HG02678 (cell line): Measurements from ENCODE around the gene GALNT18.

ENCODE experiments used
- ATAC-seq: cut with Tn5 transposase; IDR thresholded peaks from one replicate; pipeline ENCODE4 v1.9.1; 2021; ENCODE audit warnings: mild to moderate bottlenecking, moderate library complexity; ENCODE audit not compliant: unreplicated experiment

The GALNT18 gene

GRCh38 chr11:11621573-11622339, at the start of gene GALNT18:
Gene GALNT18, minus strand, starts transcription at chr11:11622005.
- ATAC-seq: peak; percentile 97

GRCh38 chr11:11670574-11670973, 48.8 kb upstream of the GALNT18 start:
- ATAC-seq: no peak

- no peak for ATAC-seq
Observed at GRCh38 chr11:11669233-11669846, 47.5 kb upstream of the GALNT18 start.

- ATAC-seq: no peak
Observed at GRCh38 chr11:11668781-11669180, 47.0 kb upstream of the GALNT18 start.

GRCh38 chr11:11668274-11668673, 46.5 kb upstream of the GALNT18 start:
- no peak for ATAC-seq

- ATAC-seq: no peak
Observed at GRCh38 chr11:11667056-11667455, 45.3 kb upstream of the GALNT18 start.

- no peak for ATAC-seq
Observed at GRCh38 chr11:11665407-11665806, 43.6 kb upstream of the GALNT18 start.

GRCh38 chr11:11663907-11664306, 42.1 kb upstream of the GALNT18 start:
- no peak for ATAC-seq

GRCh38 chr11:11662578-11662977, 40.8 kb upstream of the GALNT18 start:
- no peak for ATAC-seq

GRCh38 chr11:11661326-11662040, 39.7 kb upstream of the GALNT18 start:
- no peak for ATAC-seq

GRCh38 chr11:11660363-11660740, 38.5 kb upstream of the GALNT18 start:
- ATAC-seq: no peak

GRCh38 chr11:11659567-11660362, 38.0 kb upstream of the GALNT18 start:
- no peak for ATAC-seq

- ATAC-seq: no peak
Observed at GRCh38 chr11:11657218-11657955, 35.6 kb upstream of the GALNT18 start.

GRCh38 chr11:11641581-11641980, 19.8 kb upstream of the GALNT18 start:
- no peak for ATAC-seq

- ATAC-seq: no peak
Observed at GRCh38 chr11:11640996-11641395, 19.2 kb upstream of the GALNT18 start.

- ATAC-seq: no peak
Observed at GRCh38 chr11:11640152-11640551, 18.3 kb upstream of the GALNT18 start.

GRCh38 chr11:11636671-11637070, 14.9 kb upstream of the GALNT18 start:
- no peak for ATAC-seq

- ATAC-seq: no peak
Observed at GRCh38 chr11:11635443-11635842, 13.6 kb upstream of the GALNT18 start.

- no peak for ATAC-seq
Observed at GRCh38 chr11:11629368-11629767, 7.6 kb upstream of the GALNT18 start.

- ATAC-seq: no peak
Observed at GRCh38 chr11:11628651-11629050, 6.8 kb upstream of the GALNT18 start.
